Measurements from ENCODE around the gene NRSN2.

DNA sequence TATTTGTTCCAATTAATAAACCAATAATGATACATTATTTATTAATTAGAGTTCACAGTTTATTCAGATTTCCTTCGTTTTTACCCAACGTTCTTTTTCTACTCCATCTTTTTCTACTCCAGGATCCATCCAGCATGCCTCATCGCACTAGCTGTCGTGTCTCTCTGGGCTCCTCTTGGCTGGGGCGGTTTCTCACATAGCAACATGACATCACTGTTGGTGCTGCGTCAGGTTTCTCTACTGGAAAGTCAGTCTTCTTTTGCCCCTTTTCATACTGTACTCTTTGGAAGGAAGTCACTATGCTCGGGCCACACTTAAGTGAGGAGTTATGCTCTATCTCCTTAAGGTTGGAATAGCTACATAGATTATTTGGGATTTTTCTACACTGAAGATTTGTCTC is 35.3 kb upstream of the NRSN2 start:
- TF ChIP-seq, protein P1, sequence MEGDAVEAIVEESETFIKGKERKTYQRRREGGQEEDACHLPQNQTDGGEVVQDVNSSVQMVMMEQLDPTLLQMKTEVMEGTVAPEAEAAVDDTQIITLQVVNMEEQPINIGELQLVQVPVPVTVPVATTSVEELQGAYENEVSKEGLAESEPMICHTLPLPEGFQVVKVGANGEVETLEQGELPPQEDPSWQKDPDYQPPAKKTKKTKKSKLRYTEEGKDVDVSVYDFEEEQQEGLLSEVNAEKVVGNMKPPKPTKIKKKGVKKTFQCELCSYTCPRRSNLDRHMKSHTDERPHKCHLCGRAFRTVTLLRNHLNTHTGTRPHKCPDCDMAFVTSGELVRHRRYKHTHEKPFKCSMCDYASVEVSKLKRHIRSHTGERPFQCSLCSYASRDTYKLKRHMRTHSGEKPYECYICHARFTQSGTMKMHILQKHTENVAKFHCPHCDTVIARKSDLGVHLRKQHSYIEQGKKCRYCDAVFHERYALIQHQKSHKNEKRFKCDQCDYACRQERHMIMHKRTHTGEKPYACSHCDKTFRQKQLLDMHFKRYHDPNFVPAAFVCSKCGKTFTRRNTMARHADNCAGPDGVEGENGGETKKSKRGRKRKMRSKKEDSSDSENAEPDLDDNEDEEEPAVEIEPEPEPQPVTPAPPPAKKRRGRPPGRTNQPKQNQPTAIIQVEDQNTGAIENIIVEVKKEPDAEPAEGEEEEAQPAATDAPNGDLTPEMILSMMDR (conservative IDR thresholded peaks at IDR 0.05), result no peak
- TF ChIP-seq ZFX (IDR thresholded peaks at IDR 0.05), result no peak

Data from C4-2B (cell line).